ENCODE results near the gene KIAA1328. TPM values are rescaled to one million over a fixed set of nuclear protein-coding genes. Genes with fewer than 3 reads are reported as not detected.

KIAA1328 gene
- total RNA-seq, 4 donors from 2014 or later, result 6.0 to 23.5 (median 11.1) TPM

DNA sequence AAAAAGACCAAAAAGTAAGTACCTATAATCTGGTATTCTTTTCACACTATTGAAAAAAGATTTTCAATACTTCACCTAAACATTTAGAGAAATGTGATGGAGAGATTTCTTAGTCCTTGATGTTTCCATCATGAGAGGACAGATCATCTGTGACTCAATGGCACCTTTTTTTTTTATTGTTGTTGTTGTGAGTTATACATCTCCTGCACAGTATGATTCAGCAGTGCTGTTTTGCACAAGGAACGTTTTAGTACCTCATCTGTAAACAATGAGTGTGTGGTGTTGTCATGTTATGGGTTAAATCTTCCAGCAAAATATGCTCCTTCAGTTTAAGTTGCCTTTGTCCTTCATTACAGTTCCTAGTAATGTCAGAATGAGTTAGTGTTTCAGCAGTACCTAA is 2.2 kb downstream of the KIAA1328 start:
- no peak for DNase-seq (ENCODE audit: low spot score)
- TF ChIP-seq, protein P1, sequence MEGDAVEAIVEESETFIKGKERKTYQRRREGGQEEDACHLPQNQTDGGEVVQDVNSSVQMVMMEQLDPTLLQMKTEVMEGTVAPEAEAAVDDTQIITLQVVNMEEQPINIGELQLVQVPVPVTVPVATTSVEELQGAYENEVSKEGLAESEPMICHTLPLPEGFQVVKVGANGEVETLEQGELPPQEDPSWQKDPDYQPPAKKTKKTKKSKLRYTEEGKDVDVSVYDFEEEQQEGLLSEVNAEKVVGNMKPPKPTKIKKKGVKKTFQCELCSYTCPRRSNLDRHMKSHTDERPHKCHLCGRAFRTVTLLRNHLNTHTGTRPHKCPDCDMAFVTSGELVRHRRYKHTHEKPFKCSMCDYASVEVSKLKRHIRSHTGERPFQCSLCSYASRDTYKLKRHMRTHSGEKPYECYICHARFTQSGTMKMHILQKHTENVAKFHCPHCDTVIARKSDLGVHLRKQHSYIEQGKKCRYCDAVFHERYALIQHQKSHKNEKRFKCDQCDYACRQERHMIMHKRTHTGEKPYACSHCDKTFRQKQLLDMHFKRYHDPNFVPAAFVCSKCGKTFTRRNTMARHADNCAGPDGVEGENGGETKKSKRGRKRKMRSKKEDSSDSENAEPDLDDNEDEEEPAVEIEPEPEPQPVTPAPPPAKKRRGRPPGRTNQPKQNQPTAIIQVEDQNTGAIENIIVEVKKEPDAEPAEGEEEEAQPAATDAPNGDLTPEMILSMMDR (IDR thresholded peaks at IDR 0.05), result no peak
- no peak for ATAC-seq (ENCODE audit: low FRiP score)

DNA sequence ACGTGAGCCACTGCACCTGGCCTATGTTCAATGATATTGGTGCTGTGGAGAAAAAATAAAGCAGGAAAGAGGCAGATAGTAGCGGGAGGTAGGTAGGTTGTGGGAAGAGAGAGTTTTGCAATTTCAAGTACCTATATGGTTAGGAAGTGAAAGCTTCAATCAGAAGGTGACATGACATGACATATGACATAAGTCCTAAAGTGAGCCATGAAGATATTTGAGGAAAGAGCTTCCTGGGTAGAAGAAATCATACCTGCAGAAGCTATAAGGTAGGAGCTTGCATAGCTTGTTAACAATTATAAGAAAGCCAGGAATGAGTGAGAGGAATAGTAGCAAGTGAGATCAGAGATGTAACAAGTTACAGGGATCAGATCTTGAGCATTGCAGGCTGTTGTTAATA is 4.2 kb downstream of the KIAA1328 start:
- ATAC-seq (ENCODE audit: low FRiP score) (no peak), DNase-seq (ENCODE audit: low spot score) (no peak)
- TF ChIP-seq, protein P1 (IDR thresholded peaks at IDR 0.05), result no peak

DNA sequence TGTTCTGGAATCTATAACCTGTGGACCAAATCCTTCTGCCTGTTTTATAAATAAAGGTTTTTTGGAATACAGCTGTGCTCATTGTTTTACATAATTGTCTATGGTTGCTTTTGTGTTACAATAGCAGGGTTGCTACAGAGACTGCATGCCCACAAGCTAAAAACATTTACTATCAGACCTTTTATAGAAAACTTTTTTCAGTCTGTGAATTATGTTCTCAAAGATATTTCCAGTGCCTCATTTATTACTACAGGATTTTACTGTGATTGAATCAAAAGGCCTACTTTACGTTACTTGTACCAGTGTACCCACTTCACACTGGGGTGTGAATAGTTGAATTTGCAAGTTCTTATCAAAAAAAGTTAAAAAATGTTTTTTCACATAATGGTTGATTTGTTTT is 7.0 kb downstream of the KIAA1328 start:
- ATAC-seq (ENCODE audit: low FRiP score) (no peak), DNase-seq (ENCODE audit: low spot score) (no peak)
- TF ChIP-seq, protein P1 (IDR thresholded peaks at IDR 0.05), result no peak

DNA sequence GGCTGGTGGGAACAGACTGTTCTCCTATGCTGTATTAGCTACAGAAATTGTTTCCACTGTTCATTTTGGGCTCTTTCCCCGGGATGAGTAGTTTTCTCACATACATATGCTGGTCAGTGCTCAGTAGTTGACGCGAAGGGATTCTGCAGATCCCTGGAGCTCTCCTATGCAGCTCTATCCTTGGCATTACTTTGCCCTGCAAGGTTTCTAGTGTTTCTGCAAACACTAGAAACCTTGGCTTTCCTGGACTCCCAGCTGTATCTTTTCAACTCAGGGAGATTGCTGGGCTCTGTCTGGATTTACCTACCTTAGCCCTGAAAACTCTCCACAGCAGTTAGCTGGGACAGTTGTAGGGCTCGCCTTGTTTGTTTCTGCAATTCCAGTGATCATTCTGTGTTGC is 10.9 kb downstream of the KIAA1328 start:
- ATAC-seq (ENCODE audit: low FRiP score) (no peak), DNase-seq (ENCODE audit: low spot score) (no peak)
- TF ChIP-seq, protein P1 (IDR thresholded peaks at IDR 0.05), result no peak

DNA sequence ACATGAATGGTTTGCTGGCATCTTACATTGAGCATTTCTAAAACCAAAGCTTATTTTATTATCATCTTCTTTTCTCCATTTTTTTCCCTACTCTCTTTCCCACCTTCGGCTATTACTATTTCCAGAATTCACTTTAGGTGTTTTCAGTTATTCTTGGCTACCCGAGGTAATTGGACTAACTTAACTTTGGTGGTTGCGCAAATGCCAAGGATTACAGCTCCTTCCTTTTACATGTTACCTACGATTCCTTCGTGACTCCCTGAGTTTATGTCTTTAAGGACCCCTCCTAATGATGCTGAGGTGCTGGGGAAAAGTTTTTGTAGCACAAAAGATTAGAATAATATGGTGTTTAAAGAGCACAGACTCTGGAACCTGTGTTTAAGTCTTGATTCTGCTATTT is 14.3 kb downstream of the KIAA1328 start:
- DNase-seq (ENCODE audit: low spot score) (no peak), ATAC-seq (ENCODE audit: low FRiP score) (no peak)
- TF ChIP-seq, protein P1 (IDR thresholded peaks at IDR 0.05), result no peak

DNA sequence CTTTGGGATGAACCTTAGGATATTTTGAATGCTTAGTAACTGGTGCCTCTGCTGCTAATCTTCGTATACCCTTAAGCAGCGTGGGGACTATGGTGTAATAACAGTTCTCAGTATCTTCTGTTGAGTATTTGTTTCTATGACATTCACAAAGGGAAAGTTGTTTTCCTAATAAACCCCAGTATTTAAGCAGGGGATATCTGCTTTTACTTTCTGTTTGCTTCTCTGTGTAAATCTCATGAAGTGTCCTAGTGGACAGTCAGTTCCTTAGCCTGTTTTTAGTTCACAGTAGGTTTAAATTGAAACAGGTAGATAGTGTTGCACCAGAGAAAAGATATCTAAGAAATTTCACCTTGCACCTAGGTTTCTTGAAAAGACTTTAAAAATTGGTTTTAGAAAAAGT is 14.9 kb downstream of the KIAA1328 start:
- ATAC-seq (ENCODE audit: low FRiP score) (no peak), DNase-seq (ENCODE audit: low spot score) (no peak)
- TF ChIP-seq, protein P1 (IDR thresholded peaks at IDR 0.05), result no peak

DNA sequence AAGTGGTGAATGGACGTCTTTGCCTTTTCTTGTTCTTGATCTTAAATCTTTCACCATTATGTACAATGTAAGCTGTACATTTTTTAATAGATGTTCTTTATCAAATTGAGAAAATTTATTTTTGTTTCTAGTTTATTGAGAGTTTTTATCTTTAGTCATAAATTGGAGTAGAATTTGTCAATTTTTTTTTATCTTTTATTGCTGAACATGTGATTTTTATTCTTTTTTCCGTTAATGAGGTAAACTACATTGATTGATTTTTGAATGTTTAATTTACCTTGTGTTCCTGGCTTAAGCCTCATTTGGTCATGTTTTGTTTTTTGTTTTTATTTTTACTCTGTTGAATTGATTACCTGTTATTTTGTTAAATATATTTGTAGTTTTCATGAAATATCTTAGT is 19.7 kb downstream of the KIAA1328 start:
- TF ChIP-seq, protein P1 (IDR thresholded peaks at IDR 0.05), result no peak
- DNase-seq (ENCODE audit: low spot score) (no peak), ATAC-seq (ENCODE audit: low FRiP score) (no peak)

Measured in omental fat pad (tissue), 4 donors.